ENCODE results near the gene HES7. TPM values are rescaled to one million over a fixed set of nuclear protein-coding genes. Genes with fewer than 3 reads are reported as not detected.
A peak's percentile ranks its signal among the peaks of the same experiment; 100 is the strongest.

Gene HES7
- total and polyA plus RNA-seq, 9 of the 15 experiments (the other 6 are each of a cell fraction or from before 2014, with no cell fraction given), result 0.03 to 1.7 (median 0.14) TPM; not detected in 1

- TF ChIP-seq RBM34 (IDR thresholded peaks at IDR 0.05; ENCODE audit: borderline replicate concordance, insufficient read depth, low read length) (no peak), ZNF583 (CRISPR knock-in tag; IDR thresholded peaks at IDR 0.05) (0 out of 2 replicates have a peak, but pooled peaks have one; percentile 12), BRD9 (IDR thresholded peaks at IDR 0.05; ENCODE audit: low read depth, partially characterized antibody) (peak; percentile 66), HNRNPLL (IDR thresholded peaks at IDR 0.05; ENCODE audit: low read depth, low read length, poor library complexity, severe bottlenecking) (peak; percentile 25), ZNF76 (CRISPR knock-in tag; IDR thresholded peaks at IDR 0.05; ENCODE audit: borderline replicate concordance) (no peak), TSC22D4 (tag; IDR thresholded peaks at IDR 0.05) (no peak), ELK1 (CRISPR knock-in tag; IDR thresholded peaks at IDR 0.05) (no peak), ZNF696 (CRISPR knock-in tag; conservative IDR thresholded peaks at IDR 0.05) (no peak), WHSC1 (IDR thresholded peaks at IDR 0.05; ENCODE audit: low read length) (no peak), ZNF197 (CRISPR knock-in tag; IDR thresholded peaks at IDR 0.05; ENCODE audit: low read depth) (0 out of 2 replicates have a peak, but pooled peaks have one; percentile 60), ZNF324 (CRISPR knock-in tag; IDR thresholded peaks at IDR 0.05) (no peak), ZKSCAN1 (IDR thresholded peaks at IDR 0.05; ENCODE audit: low read depth, low read length) (peak; percentile 47; the same call in 1 of the 2 replicates), NR1H2 (CRISPR knock-in tag; IDR thresholded peaks at IDR 0.05) (no peak), ATF7 (IDR thresholded peaks at IDR 0.05) (peak; percentile 77), HDAC1 (IDR thresholded peaks at IDR 0.05) (peak; percentile 40 to 67; a peak in 3 of 4 replicates), JUNB (CRISPR knock-in tag; conservative IDR thresholded peaks at IDR 0.05) (no peak), TCF7L2 (IDR thresholded peaks at IDR 0.05; ENCODE audit: low read depth, low read length) (no peak), XRCC5 (IDR thresholded peaks at IDR 0.05; ENCODE audit: low read depth, low read length) (peak; percentile 46; the same call in 1 of the 2 replicates), ZNF77 (CRISPR knock-in tag; IDR thresholded peaks at IDR 0.05) (no peak), TSHZ1 (CRISPR knock-in tag; IDR thresholded peaks at IDR 0.05) (no peak), ZBTB12 (CRISPR knock-in tag; IDR thresholded peaks at IDR 0.05) (peak; percentile 26; the same call in 1 of the 2 replicates), ZSCAN32 (CRISPR knock-in tag; IDR thresholded peaks at IDR 0.05) (no peak), CSDE1 (IDR thresholded peaks at IDR 0.05) (no peak)
Observed at GRCh38 chr17:8138672-8139371, 14.9 kb upstream of the HES7 start (continued).

Measured in K562 (cell line).